RPMI7951 (cell line): ENCODE data around the gene CAND2. TPM values are rescaled to one million over a fixed set of nuclear protein-coding genes. Genes with fewer than 3 reads are reported as not detected.

Experiments used
- total RNA-seq: library from RNA; depleted of rRNA; stranded (reverse); fragments of >200 nt; shearing (Covaris generic); gene quantifications from 2 replicates; pipeline ENCODE4 v1.2.3, GENCODE V29; 2014; rRNA removed

The CAND2 gene
- total RNA-seq, 1 experiment from 2014 or later: under 0.01 TPM

Other genes with a start within 250 kb of the CAND2 start
- gene MKRN2, start 239.6 kb upstream of the CAND2 start, total RNA-seq: 38.3 and 39.7 TPM in 2 replicates
- 84.6 and 127 TPM in 2 replicates for gene RAF1, start 132.6 kb upstream of the CAND2 start, total RNA-seq
- gene TMEM40, start 37.4 kb upstream of the CAND2 start, total RNA-seq: not detected in 2 replicates
- gene RPL32, start 44.9 kb downstream of the CAND2 start, total RNA-seq: 1,815 and 2,401 TPM in 2 replicates